Effector memory CD4-positive, alpha-beta T cell (primary cell): ENCODE results near the gene PLCB1.
"Not testable (repeated sequence)": the region's sequence is repeated elsewhere in the genome, so short reads cannot be mapped to it uniquely, and the experiment has no call there.

Experiments used
- DNase-seq, 3 donors: peaks; one replicate each; pipeline ENCODE4 v3.0.0-alpha.2; 2020
- H3K27ac ChIP-seq: 2 replicates; pipeline ENCODE4 v1.7.0; 2013; ENCODE audit warnings: mild to moderate bottlenecking, low read length, moderate library complexity; ENCODE audit not compliant: insufficient read depth, poor library complexity, severe bottlenecking
- H3K27me3 ChIP-seq: replicated peaks from 2 replicates; pipeline ENCODE4 v1.7.0; 2013; ENCODE audit warnings: mild to moderate bottlenecking, low read length; ENCODE audit not compliant: insufficient read depth, control insufficient read depth, poor library complexity, severe bottlenecking
- H3K36me3 ChIP-seq: 2 replicates; pipeline ENCODE4 v1.7.0; 2013; ENCODE audit warnings: mild to moderate bottlenecking, low read length, moderate library complexity; ENCODE audit not compliant: control insufficient read depth, insufficient read depth
- H3K4me1 ChIP-seq: 2 replicates; pipeline ENCODE4 v1.7.0; 2013; ENCODE audit warnings: low read length, mild to moderate bottlenecking; ENCODE audit not compliant: control insufficient read depth, insufficient read depth, poor library complexity, severe bottlenecking
- H3K4me3 ChIP-seq: 2 replicates; pipeline ENCODE4 v1.7.0; 2013; ENCODE audit warnings: low read length, low read depth, mild to moderate bottlenecking; ENCODE audit not compliant: insufficient read depth, poor library complexity, severe bottlenecking
- H3K9me3 ChIP-seq: 2 replicates; pipeline ENCODE4 v1.7.0; 2013; ENCODE audit warnings: mild to moderate bottlenecking, low read length, moderate library complexity; ENCODE audit not compliant: control insufficient read depth

The PLCB1 gene

DNA sequence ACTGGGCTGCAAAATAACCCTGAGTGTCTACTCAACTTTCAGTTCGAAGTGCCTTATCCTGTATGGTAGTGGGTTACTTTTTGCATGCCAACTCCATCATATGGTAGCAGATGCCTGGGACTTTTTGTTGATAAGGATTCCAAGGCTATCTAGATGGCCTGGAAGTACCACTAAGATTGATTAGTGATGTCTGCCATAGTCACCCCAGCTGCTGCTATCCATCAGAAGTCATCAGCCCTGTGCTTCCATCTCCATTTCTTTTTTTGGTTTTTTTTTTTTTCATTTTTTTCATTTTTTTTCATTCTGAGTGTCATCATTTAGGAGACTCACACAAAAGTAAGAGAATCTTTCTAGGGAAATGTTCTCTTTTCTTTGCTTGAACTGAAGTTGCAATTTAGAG lies 719.4 kb downstream of the PLCB1 start:
- H3K9me3 ChIP-seq: no peaks in the 10 kb centered on the region

DNA sequence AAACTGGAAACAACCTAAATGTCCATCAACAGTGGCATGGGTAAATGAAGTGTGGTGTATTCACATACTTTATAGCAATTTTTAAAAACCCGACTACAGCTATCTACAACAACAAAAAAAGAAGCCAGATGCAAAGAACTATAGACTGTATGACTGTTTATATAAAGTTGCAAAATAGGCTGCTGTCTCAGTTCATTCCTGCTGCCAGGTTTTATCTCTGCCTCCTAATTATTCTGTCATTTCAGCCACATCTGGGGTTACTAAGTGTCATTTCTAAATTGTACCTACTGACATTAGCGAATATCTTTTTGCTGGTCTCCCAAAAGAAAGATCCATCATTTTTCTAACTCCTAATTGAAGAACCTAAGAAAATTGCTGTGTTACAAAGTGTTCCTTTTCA lies 719.9 kb downstream of the PLCB1 start:
- not testable (repeated sequence) for H3K27me3 ChIP-seq, H3K4me1 ChIP-seq, H3K9me3 ChIP-seq, H3K4me3 ChIP-seq, H3K36me3 ChIP-seq, H3K27ac ChIP-seq, DNase-seq

More for the DNA sequence above, 719.4 kb downstream of the PLCB1 start:
- Histone ChIP-seq H3K27ac (no peak overlapping the region), H3K27me3 (no peaks in the 10 kb centered on the region), H3K4me1 (no peaks in the 10 kb centered on the region), H3K36me3 (no peaks in the 10 kb centered on the region), H3K4me3 (no peak overlapping the region)
- DNase-seq: no peak

DNA sequence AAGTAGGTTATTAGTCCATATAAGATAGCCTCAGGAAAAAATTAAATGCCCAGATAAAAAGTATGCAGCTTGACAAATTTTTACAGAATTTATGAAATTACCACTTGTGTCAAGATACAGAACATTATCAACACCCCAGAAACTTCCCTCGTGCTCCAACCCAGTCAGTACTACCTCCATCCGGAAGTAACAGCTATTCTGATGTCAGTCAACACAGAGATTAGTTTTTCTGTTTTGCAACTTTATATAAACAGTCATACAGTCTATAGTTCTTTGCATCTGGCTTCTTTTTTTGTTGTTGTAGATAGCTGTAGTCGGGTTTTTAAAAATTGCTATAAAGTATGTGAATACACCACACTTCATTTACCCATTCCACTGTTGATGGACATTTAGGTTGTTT lies 721.1 kb downstream of the PLCB1 start:
- H3K9me3 ChIP-seq, H3K27me3 ChIP-seq, H3K27ac ChIP-seq, H3K36me3 ChIP-seq, H3K4me1 ChIP-seq, DNase-seq, H3K4me3 ChIP-seq: not testable (repeated sequence)

DNA sequence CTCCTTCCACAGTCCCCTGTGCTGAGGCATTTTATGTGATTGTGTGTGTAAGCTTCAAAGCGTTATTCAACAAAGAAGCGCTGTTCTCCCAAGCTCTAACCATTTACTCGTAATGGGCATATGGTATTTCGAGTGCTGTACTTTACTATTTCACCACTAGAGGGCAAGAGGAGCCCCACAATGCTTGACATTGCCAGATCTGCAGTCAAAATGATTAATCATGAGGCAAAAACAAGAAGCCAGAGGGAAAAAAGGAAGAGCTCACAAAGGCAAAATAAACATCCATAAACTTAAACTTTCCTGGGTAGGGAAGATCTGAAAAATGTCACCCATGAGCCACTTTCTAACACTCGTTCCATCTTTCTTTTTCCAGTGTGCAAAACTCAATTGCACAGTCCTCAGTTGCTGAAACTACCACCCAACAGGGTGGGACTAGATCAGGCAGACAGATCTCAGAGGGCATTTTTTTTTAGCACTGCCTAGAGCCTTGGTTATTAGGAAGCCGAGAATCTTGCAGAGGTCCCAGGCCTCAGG lies 721.8 kb downstream of the PLCB1 start:
- Histone ChIP-seq H3K4me1 (no peaks in the 10 kb centered on the region), H3K9me3 (no peaks in the 10 kb centered on the region), H3K4me3 (no peak overlapping the region), H3K27me3 (no peaks in the 10 kb centered on the region), H3K36me3 (no peaks in the 10 kb centered on the region), H3K27ac (no peak overlapping the region)
- DNase-seq: no peak

DNA sequence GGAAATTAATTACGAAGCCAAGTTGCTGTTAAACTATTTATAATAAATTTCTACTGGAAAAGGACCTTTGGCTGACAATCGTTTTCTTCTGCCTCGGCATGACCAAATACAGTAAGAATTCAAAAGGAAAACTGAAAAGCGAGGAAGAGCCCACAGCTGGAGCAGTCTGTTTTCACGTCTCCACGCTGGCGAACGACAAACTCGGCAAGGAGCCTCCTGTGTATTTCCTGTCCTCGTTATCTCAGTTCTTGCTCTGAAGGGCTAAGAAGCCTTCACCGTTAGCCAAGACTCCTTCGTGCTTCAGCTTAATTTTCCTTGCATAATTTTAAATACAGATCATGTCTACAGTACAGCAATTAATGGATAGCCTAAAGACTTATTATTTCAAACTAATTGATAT lies 722.5 kb downstream of the PLCB1 start:
- no peak overlapping the region for H3K27ac ChIP-seq
- no peaks in the 10 kb centered on the region for H3K9me3 ChIP-seq
- H3K4me3 ChIP-seq: no peak overlapping the region
- H3K4me1 ChIP-seq: no peaks in the 10 kb centered on the region
- no peaks in the 10 kb centered on the region for H3K36me3 ChIP-seq
- no peak for DNase-seq
- H3K27me3 ChIP-seq: no peaks in the 10 kb centered on the region

DNA sequence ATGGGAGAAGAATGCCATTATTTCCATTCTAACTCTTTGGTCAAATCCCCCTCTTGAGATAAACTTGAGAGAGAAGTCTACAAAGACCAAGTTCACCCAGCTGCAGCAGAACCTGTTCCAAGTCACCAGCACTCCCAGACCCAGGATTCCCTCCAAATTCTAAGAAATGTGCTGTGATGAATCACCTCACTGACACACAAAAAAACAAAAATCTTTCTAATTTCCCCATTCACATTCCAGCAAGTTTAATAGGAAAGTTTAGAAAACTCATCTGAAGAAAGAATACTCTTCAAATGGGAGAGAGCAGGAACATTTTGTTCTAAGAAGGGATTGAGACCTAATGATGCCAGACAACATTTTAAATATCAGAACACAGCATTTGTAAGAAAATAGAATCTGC lies 723.2 kb downstream of the PLCB1 start:
- no peaks in the 10 kb centered on the region for H3K4me1 ChIP-seq
- H3K4me3 ChIP-seq: no peak overlapping the region
- no peak for DNase-seq
- no peaks in the 10 kb centered on the region for H3K9me3 ChIP-seq
- H3K27me3 ChIP-seq: no peaks in the 10 kb centered on the region
- H3K27ac ChIP-seq: no peak overlapping the region
- H3K36me3 ChIP-seq: no peaks in the 10 kb centered on the region

DNA sequence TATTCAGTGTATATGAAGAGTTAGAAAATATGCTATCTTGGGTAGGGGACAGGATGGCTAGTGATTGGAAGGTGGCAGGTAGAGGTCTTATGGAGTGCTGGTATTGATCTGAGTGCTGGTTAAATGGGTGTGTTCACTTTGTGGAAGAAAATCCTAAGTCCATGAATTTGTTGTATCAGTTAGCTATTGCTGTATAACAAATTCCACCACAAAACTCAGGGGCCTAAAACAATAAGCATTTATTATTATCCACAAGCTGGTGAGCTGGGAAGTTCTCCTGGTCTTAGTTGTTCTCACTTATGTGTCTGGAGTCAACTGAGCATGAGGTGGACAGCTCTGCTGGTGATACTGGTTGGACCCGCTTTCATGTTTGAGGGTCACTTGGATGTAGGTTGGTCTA lies 724.6 kb downstream of the PLCB1 start:
- DNase-seq: no peak
- H3K36me3 ChIP-seq: no peaks in the 10 kb centered on the region

DNA sequence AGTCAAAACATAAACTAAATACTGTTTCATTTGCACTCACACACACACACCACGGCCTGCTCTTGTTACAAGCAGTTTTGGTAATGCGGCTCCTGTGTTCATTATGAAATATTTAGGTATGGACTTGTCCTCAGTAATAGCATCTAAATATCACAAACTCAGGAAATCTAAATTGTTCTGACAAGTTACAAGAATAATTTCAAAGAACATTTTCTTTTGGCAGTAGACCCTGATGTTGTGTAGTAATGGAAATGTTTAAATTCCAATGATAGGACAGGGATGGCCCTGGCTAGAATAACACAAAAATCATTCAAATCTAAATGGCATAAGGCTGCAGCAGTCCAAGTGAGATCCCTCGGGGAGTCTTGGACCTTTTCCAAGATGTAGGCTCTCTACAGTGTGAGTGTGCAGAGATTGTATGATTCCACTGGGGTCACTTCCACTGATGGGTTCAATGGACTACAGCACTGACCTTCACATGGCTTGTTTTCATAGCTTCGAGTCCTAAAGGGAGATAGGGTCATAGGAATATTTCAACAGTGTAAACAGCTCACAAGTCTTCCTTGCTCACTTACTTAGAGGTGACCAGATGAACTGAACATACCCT lies 726.2 kb downstream of the PLCB1 start:
- Histone ChIP-seq H3K27ac (no peak overlapping the region), H3K27me3 (no peaks in the 10 kb centered on the region), H3K4me1 (no peaks in the 10 kb centered on the region), H3K36me3 (no peaks in the 10 kb centered on the region), H3K9me3 (no peaks in the 10 kb centered on the region), H3K4me3 (no peak overlapping the region)
- no peak for DNase-seq

More for the DNA sequence above, 724.6 kb downstream of the PLCB1 start:
- Histone ChIP-seq H3K4me1 (no peaks in the 10 kb centered on the region), H3K4me3 (no peak overlapping the region), H3K27ac (no peak overlapping the region), H3K9me3 (no peaks in the 10 kb centered on the region), H3K27me3 (no peaks in the 10 kb centered on the region)

DNA sequence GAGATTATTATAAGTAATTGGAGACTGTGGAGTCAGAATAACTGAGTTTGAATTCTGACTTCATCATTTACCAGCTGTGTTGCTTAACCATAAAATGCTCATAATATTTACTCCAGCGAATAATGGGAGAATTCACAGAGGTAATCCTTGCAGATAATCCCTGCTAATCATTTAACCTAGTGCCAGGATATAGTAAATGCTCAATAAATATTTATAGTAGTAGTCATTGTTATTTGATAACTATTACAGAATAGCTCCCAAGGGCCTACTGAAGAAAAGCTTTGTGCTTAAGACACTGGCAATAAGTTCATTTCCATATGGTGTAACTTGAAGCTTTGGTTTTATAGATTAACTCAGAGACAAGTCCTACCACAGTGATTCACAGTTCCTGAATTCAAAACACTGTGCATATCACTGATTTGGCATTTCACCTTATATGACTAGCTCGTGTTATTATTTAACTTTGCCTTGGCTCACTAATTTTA lies 728.0 kb downstream of the PLCB1 start:
- no peaks in the 10 kb centered on the region for H3K27me3 ChIP-seq
- no peaks in the 10 kb centered on the region for H3K9me3 ChIP-seq
- H3K4me3 ChIP-seq: no peak overlapping the region
- DNase-seq: no peak
- no peaks in the 10 kb centered on the region for H3K4me1 ChIP-seq
- no peaks in the 10 kb centered on the region for H3K36me3 ChIP-seq
- no peak overlapping the region for H3K27ac ChIP-seq

DNA sequence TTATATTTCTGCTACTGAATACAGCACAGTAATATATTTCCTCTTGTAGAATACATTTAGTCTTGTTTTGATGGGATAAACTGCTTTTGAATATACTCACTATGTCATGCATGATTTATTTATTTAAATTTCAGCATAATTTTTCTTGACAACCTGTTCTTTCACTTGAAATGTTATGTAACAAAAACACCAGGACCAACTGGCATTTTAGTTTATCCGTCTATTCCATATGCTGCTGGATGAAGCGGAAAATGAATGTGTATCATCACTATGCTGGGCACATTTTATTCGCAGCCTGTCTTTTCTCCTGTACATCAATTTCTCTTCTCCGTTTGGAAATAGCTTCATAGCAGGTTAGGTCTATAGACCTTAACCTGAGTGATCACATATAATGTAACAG lies 730.0 kb downstream of the PLCB1 start:
- no peak overlapping the region for H3K27ac ChIP-seq
- no peaks in the 10 kb centered on the region for H3K4me1 ChIP-seq
- no peak for DNase-seq
- H3K4me3 ChIP-seq: no peak overlapping the region
- no peaks in the 10 kb centered on the region for H3K9me3 ChIP-seq
- no peaks in the 10 kb centered on the region for H3K36me3 ChIP-seq
- no peaks in the 10 kb centered on the region for H3K27me3 ChIP-seq
